Measurements from ENCODE around the gene WDR44.
"Not testable (repeated sequence)": the region's sequence is repeated elsewhere in the genome, so short reads cannot be mapped to it uniquely, and the experiment has no call there.

Gene WDR44

DNA sequence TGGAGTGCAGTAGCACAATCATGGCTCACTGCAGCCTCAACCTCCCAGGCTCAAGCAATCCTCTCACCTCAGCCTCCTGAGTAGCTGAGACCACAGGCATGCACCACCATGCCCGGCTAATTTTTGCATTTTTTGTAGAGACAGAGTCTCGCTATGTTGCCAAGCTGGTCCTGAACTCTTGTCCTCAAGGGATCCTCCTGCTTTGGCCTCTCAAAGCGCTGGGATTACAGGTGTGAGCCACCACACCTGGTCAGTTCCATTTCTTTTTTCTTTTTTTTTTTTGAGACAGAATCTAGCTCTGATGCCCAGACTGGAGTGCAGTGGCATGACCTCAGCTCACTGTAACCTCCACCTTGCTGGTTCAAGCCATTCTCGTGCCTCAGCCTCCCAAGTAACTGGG is 136.5 kb downstream of the WDR44 start:
- not testable (repeated sequence) for DNase-seq (ENCODE audit: low read depth)

DNA sequence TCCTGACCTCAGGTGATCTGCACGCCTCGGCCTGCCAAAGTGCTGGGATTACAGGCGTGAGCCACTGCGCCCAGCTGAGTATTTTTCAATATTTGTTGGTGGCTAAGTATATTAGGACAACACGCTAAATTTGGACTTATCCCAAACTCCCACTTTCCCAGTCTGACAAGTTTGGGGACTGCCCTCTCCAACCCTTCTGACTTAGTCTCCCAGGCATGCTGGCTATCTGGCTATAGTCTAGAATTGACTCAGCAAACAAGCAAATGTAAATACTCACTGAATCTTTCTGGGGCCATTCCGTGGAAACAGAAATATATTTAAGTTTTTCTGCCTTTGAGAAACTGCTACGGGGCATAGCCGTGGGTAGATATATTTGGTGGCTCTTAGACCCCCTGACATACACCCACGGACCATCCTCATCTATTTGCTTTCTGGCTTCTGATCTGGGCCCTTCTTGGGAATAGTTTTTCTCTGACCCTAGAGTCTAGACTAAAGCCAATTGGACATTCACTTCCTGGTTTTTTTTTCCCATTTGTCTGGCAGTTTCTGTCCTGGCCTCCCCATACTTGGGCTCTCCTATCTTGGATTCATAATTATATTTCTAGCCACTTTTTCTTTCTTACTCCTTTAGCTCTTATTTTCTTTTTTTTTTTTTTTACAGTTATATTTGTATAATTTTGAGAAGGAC is 138.5 kb downstream of the WDR44 start:
- DNase-seq (ENCODE audit: low read depth), result peak; percentile 16

DNA sequence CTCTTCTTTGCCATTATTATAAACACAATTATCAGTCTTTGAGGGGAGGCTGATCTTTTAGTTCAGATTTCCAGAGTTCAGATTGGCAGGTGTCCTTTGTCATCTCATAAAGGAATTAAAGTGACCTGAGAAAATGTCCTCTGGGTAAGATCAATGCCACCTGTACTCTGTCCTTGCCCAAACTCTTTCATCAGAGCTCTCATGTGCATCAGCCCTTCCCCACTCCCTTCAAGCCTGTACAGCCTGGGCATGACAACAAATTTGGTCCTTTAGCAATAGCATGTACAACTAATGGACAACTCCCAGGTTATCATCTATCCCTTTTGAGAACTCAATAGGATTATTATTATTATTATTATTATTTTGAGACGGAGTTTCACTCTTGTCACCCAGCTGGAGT is 140.8 kb downstream of the WDR44 start:
- DNase-seq (ENCODE audit: low read depth), result not testable (repeated sequence)

DNA sequence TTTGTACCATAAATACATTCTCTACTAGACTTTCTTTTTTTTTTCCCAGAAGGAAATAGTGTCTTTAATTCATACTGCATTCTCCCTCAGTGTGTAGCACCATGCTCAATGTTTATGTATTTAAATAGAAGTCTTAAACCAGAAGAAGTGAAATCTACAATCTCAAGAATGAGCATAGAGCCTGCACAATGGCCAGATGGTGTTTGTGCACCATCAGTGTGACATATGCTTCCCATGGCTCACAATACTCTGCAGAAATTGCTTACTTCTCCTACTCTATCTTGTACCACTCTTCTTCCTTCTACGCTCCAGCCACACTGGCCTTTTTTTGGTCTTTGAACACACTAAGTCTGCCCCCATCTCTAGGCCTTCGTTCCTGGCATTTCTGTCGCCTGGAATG is 147.1 kb downstream of the WDR44 start:
- no peak for DNase-seq (ENCODE audit: low read depth)

DNA sequence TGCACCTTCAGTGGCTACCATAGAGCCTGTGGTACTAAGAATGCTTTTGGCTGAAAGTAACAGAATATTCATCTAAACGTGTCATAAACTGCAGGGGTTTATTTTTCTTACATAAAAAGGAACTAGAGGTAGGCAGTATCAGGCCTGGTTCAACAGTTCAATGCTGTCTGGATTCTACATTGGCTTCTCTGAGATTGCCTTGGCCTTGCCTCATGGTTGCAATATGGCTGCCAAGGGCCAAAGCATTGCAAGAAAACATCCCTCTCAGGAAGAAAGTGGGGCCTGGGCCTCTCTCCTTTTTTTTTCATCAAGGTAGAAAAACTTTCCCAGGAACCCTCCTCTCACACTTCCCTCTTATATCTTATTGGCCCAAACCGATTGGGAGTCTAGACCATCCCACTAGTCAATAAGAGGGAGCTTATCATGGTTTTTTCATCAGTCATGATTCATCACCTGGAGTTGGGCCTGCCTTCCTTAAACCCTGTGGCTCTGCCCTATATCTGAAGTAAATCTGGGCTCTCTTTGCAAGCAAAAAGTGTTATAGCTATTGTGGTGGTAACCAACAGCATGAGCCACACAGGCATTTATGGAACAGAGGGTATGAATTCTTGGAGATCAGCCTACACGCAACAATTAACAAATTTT is 147.9 kb downstream of the WDR44 start:
- no peak for DNase-seq (ENCODE audit: low read depth)

DNA sequence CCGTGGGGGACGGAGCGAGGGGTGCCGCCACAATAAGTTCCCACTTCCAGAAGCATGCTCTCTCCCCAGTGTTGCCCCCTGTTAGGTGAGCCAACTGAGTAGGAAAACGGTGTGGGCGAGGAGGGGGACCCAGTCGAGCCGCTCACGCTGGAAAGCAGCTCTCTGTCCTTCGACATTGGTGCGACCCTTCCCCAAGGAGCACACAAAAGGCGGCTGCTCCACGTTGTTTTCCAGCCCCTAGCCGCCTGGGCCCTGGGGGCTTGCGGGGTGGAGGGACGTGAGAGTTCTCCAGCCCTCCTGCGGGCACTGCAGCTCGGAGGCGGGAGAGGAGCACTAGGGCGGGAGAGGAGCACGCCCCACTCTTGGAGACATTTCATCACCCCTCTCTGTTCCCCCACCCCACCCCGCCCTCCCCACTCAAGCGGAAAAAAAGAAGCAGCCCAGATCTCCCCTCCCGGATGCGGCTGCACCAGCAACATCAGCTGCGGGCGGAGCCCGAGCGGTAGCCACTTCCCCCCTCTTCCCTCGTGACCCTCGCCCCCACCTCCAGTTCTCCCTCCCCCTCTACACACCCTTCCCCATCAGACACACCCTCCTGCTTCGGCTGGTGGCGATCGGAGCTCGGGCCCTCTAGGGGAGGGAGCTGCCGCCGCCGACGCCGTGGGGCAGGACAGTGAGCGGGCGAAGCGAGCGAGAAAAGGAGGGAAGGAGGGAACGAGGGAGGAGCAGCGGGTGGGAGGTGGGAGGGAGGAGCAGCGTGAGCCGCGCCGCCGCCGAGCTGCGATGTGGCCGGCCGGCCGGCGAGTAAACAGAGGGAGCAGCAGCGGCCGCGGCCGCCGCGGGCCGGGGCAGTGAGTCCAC is 149.4 kb downstream of the WDR44 start, which contains the start of gene DOCK11:
Gene DOCK11, plus strand, starts transcription at position 755 of the 861 bp plus-strand sequence. CDS start 157 bp downstream, outside the sequence.
- DNase-seq (ENCODE audit: low read depth), result peak; percentile 88

DNA sequence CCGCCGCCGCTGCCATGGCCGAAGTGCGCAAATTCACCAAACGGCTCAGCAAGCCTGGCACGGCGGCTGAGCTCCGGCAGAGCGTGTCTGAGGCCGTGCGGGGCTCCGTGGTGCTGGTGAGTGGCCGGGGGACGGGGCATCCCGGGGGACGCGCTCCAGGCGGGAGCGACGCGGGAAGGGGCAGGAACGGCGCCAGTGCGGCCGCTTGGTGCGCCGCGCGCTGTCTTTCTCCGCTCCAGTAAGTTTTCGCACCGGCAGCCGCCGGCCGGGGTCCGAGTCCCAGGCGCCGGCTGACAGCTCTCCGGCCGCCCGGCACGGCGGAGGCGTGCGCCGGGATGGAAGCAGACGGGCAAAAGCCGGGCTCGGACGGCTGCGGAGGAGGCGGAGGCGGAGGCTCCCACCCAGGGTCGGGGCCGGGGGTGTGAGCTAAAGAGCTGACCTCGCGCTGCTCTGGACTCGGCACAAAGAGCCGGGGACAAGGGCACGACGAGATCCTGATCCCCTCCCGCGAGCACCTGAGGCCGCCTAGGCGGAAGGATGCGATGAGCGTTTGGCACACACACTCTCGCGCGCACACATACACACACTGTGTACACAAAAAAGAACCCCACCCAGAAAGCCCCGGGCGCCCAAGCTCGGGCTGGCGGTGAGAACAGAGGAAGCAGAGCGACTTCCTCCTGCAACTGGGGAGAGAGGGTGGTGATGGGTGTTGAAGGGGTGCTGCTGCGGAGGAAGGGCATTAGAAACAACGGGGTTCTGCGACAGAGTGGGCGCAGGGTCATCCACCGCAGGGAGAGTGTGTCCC is 150.3 kb downstream of the WDR44 start:
- DNase-seq (ENCODE audit: low read depth), result peak; percentile 38

DNA sequence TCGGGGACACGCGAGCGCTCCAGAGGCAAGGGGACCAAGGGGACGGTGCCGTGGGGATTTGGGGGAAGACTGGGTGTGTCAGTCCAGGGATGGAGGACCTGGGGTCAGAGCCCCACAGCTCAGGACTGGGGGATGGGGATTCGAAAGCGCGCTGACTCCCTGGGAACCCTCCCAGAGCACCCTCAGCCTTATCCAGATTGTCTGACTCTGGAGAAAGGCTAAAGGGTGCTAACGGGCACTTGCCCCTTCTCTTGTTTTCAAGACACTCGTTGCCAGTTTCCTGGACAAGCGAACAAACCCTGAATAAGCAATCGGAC is 150.8 kb downstream of the WDR44 start:
- no peak for DNase-seq (ENCODE audit: low read depth)

DNA sequence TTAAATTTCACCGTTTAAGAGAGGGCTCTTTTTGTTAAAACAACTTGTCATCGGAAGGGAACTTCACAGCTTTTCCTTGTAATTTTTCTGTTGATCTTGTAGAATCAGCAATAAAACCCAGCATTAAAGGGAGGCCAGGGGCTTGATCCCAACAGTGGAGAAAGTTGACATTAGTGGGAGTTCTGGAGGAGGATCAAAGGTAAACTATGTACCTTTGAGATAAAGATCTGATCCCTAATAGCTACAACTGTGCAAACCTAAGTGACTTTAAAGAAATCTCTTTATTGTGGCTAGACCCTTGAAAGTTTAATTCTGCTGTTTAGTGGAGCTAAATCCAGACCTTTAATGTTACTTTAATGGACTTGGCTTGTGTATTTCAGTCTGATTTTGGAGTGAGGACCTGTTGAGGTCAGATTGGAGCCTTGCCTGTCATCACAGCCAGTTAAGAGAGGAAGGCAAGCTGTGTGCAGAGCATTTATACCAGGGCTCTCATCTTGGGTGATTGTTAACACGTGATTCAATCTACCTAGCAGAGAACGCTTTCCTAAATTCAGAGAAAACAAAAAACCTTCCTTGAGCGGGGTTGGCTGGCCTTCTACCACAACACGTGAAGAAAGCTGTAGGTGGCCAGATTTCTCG is 151.4 kb downstream of the WDR44 start:
- no peak for DNase-seq (ENCODE audit: low read depth)

DNA sequence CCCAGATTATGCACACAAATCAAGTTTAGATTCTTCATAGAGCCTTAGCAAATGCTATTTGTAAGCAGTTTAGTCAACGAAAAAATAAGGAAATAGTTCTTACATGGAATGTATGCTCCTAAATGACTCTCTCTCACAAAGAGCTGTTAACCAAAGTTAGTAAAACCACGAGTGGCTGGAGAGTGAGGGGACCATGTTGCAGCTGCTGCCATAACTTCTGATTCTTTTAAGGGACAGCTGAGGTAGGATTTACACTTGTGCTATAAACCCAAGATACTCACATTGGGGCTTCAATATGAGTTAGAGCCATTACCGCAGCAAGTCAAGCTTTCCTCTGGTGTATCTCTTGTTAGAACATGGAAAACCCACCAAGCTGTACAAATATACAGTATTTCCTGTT is 152.4 kb downstream of the WDR44 start:
- DNase-seq (ENCODE audit: low read depth), result no peak

DNA sequence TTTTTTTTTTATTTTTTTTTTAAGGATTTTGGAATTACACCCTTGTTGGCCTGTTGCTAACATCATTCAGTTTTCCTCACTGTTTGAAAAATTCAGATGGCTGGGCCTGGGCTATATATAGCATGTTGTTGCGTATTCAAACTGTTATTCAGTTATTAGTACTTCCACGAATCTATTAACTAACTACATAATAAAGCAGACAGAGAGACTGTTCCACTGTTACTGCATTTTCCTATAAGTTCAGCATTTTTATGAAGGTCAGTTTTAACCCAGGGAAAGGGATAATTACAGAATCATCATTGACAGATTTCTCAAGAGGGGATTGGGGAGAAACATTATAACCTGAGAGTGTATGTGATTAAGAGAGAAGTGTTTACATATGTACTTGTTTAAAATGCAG is 152.8 kb downstream of the WDR44 start:
- DNase-seq (ENCODE audit: low read depth), result no peak

DNA sequence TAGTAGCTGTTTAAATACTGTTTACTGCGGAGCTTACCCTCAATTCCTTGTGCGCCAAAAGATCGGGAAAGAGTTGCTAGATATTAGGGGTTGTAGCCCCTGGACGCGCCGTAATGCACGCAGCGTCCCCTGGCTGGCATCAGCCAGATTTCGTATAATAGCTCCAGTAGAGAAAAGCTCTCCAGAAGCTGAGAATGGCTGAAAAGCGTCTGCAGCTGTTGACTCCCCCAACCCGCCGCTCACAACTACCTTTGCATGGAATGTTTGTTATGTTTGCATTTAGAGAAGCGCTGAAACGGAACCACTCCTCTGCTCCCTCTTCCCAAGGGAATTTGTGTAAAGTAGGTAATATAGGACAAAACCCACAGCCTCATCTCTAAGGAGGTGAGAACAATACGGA is 153.4 kb downstream of the WDR44 start:
- no peak for DNase-seq (ENCODE audit: low read depth)
